ENCODE measurements around the gene DPPA5. TPM values are rescaled to one million over a fixed set of nuclear protein-coding genes. Genes with fewer than 3 reads are reported as not detected.
A peak's percentile ranks its signal among the peaks of the same experiment; 100 is the strongest.
"Not testable (repeated sequence)": the region's sequence is repeated elsewhere in the genome, so short reads cannot be mapped to it uniquely, and the experiment has no call there.

The DPPA5 gene, protein sequence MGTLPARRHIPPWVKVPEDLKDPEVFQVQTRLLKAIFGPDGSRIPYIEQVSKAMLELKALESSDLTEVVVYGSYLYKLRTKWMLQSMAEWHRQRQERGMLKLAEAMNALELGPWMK
- total RNA-seq, result not detected

DNA sequence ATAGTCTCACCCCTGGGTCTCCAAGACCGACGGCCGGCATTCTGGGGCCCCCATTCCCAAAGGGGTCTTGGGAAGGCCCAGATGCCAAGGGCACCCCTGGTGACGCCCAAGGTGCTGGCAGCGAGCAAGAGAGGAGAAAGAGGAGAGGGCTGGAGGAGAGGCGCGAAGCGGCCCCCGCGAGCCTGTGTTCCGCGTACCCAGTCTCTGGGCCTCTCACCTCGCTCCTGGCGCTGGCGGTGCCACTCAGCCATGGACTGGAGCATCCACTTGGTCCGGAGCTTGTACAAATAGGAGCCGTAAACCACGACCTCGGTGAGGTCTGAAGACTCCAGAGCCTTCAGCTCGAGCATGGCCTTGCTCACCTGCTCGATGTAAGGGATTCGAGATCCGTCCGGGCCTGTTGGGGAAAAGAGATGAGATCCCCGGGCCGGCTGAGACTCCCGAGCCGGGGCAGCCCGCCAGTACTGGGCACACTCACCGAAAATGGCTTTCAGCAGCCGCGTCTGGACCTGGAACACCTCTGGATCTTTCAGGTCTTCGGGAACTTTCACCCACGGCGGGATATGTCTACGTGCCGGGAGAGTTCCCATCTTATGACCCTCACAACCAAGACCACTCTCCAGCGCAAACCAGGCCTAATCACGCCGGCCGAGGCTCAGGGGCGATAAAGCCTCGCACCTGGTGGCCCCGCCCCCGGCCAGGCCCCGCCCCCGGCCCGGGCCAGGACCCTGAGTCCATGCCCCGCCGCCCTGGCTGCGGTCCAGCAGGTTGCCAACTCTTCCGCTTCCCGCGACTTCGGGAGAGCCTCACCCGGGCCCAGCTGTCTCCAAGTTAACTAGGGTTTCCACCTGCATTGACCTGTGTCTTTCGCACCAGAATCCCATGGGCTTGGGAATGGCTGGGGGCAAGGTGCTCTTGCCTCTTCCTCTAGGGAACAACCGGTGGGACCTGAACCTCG, at the start of gene DPPA5:
TSS of gene DPPA5 (minus strand) at position 641 of the 958 bp plus-strand sequence. CDS start at position 590, 51 bp downstream.
- Histone ChIP-seq H3K36me3 (no peaks in the 10 kb centered on the region), H3K27ac (no peak within 1 kb of the TSS), H3K4me1 (no peaks in the 10 kb centered on the region), H3K27me3 (no peaks in the 10 kb centered on the region), H3K9me3 (no peaks in the 10 kb centered on the region), H3K4me3 (no peak within 1 kb of the TSS)
- intact Hi-C loops (cut with DNase I), result no loop called here
- TF ChIP-seq, protein P1, sequence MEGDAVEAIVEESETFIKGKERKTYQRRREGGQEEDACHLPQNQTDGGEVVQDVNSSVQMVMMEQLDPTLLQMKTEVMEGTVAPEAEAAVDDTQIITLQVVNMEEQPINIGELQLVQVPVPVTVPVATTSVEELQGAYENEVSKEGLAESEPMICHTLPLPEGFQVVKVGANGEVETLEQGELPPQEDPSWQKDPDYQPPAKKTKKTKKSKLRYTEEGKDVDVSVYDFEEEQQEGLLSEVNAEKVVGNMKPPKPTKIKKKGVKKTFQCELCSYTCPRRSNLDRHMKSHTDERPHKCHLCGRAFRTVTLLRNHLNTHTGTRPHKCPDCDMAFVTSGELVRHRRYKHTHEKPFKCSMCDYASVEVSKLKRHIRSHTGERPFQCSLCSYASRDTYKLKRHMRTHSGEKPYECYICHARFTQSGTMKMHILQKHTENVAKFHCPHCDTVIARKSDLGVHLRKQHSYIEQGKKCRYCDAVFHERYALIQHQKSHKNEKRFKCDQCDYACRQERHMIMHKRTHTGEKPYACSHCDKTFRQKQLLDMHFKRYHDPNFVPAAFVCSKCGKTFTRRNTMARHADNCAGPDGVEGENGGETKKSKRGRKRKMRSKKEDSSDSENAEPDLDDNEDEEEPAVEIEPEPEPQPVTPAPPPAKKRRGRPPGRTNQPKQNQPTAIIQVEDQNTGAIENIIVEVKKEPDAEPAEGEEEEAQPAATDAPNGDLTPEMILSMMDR (IDR thresholded peaks at IDR 0.05), result no peak
- no peak for DNase-seq (ENCODE audit: low spot score in 2 of 2)

DNA sequence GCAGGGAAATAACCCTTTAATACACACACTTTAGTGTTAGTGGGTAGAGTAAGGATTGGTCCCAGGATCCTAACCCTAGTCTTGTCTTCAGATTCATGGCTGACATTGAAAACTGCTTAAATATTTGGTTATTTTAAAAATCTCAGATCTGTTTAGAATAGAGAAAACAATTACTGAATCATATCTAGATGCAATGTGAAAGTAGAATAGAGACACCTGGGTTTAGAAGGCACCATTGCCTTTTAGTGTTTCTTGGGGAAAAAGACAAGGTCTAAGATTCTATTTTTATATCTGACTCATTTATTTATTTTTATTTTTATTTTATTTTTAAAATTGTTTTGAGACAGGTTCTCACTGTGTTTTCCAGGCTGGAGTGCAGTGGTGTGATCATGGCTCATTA, 46.6 kb upstream of the DPPA5 start:
- H3K36me3 ChIP-seq, result no peaks in the 10 kb centered on the region
- no peak overlapping the region for H3K27ac ChIP-seq
- intact Hi-C loops (cut with DNase I), result no loop called here

DNA sequence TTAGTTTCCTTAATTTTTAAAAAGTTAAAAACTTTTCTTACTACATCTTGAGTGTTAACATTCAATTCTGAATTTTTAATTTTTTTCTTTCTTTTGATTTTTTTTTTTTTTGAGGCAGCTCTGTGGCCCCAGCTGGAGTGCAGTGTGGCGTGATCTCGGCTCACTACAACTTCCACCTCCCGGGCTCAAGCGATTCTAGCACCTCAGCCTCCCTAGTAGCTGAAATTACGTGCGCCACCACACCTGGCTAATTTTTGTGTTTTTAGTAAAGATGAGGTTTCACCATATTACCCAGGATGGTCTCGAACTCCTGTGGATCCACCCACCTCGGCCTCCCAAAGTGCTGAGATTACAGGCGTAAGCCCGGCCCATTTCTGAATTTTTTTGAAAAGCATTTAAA, 41.8 kb upstream of the DPPA5 start:
- no peaks in the 10 kb centered on the region for H3K4me1 ChIP-seq
- TF ChIP-seq, protein P1 (IDR thresholded peaks at IDR 0.05), result no peak
- DNase-seq (ENCODE audit: low spot score in 2 of 2), result no peak
- H3K27me3 ChIP-seq, result no peaks in the 10 kb centered on the region
- H3K4me3 ChIP-seq, result no peak overlapping the region
- intact Hi-C loops (cut with DNase I), result no loop called here
- no peak overlapping the region for H3K27ac ChIP-seq
- H3K36me3 ChIP-seq, result no peaks in the 10 kb centered on the region
- H3K9me3 ChIP-seq, result no peaks in the 10 kb centered on the region

More for the DNA sequence above, 46.6 kb upstream of the DPPA5 start:
- Histone ChIP-seq H3K4me3 (no peak overlapping the region), H3K27me3 (no peaks in the 10 kb centered on the region), H3K4me1 (no peaks in the 10 kb centered on the region), H3K9me3 (no peaks in the 10 kb centered on the region)
- TF ChIP-seq, protein P1 (IDR thresholded peaks at IDR 0.05), result no peak
- DNase-seq (ENCODE audit: low spot score in 2 of 2), result no peak

DNA sequence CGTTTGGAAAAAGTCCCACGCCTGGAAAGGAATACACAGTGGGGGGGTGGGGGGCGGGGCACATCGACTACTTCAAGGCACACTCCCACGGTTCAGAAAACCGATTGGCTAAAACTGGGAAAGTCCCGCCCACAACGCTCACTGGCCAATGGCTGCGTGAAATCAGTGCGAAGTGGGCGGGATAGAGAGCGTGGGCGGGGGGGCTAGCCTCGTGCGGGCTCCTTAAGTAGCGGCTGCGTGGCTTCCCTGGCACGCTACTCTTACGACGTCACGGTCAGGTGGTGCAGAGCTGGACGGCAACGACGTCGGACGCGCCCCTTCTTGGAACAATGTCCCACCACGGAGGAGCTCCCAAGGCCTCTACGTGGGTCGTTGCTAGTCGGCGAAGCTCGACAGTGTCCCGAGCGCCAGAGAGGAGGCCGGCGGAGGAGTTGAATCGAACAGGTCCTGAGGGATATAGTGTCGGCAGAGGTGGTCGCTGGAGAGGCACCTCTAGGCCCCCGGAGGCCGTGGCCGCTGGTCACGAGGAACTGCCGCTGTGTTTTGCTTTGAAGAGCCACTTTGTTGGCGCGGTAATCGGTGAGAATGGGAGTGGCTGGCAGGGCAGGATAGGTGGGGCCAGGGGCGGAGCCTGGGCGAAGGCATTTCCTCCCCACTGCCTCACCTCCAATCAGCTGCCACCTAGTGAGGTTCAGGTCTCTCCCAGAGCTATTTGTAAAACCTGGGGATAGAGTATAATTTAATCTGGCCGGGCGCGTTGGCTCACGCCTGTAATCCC, 40.7 kb upstream of the DPPA5 start, which contains the start of gene DDX43:
TSS of gene DDX43 (plus strand) at position 252 of the 778 bp plus-strand sequence. CDS start at position 330, 78 bp downstream.
- intact Hi-C loops (cut with DNase I), result no loop called here

DNA sequence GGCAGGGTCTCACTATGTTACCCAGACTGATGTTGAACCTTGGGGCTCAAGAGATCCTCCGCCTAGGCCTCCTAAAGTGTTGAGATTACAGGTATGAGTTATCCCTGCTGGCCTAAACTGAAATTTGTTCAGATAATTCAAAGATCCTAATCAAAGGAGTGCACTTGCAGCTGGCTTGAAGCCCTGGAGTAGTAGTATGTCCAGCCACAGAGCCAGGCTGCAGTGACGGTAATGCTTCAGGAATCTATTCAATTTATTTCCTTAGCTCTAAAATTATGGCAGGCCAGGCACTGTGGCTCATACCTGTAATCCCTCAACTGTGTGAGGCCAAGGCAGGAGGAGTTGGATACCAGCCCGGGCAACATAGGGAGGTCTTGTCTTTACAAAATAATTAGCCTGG, 39.2 kb upstream of the DPPA5 start:
- Histone ChIP-seq H3K9me3 (no peaks in the 10 kb centered on the region), H3K27me3 (no peaks in the 10 kb centered on the region), H3K4me3 (no peak overlapping the region), H3K4me1 (no peaks in the 10 kb centered on the region), H3K27ac (peak overlapping the region in 1 of 2 donors; percentile 11), H3K36me3 (no peaks in the 10 kb centered on the region)
- intact Hi-C loops (cut with DNase I), result no loop called here
- DNase-seq (ENCODE audit: low spot score in 2 of 2), result no peak
- TF ChIP-seq, protein P1 (IDR thresholded peaks at IDR 0.05), result no peak

More for the DNA sequence above, 40.7 kb upstream of the DPPA5 start, which contains the start of gene DDX43:
- Histone ChIP-seq H3K4me3 (peak within 1 kb of the TSS in 1 of 2 donors; percentile 41), H3K4me1 (no peaks in the 10 kb centered on the region), H3K36me3 (no peaks in the 10 kb centered on the region), H3K27ac (peak within 1 kb of the TSS; percentile 58 to 62), H3K27me3 (no peaks in the 10 kb centered on the region), H3K9me3 (no peaks in the 10 kb centered on the region)
- TF ChIP-seq, protein P1 (IDR thresholded peaks at IDR 0.05), result no peak
- DNase-seq (ENCODE audit: low spot score in 2 of 2), result peak; percentile 32 to 82

DNA sequence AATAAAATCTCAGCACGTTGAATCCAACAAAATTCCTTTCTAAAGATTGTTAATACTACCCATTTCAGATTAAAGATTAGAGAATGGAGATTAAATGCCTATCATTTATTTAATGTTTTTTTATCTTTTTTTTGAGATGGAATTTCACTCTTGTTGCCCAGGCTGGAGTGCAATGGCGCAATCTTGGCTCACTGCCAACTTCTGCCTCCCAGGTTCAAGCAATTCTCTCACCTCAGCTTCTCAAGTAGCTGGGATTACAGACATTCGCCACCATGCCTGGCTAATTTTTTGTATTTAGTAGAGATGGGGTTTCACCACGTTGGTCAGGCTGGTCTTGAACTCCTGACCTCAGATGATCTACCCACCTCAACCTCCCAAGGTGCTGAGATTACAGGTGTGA, 38.1 kb upstream of the DPPA5 start:
- H3K4me1 ChIP-seq; DNase-seq (ENCODE audit: low spot score in 2 of 2); H3K27me3 ChIP-seq; H3K4me3 ChIP-seq; H3K27ac ChIP-seq; intact Hi-C loops (cut with DNase I); H3K9me3 ChIP-seq; H3K36me3 ChIP-seq: not testable (repeated sequence)
